Superior temporal gyrus (tissue), 1 donor: ENCODE results near the gene PPP2R5B.
A peak's percentile ranks its signal among the peaks of the same experiment; 100 is the strongest.

Experiments
- DNase-seq: peaks from one replicate; pipeline ENCODE4 v3.0.0-alpha.2; 2016; ENCODE audit errors: extremely low spot score

PPP2R5B gene

DNA sequence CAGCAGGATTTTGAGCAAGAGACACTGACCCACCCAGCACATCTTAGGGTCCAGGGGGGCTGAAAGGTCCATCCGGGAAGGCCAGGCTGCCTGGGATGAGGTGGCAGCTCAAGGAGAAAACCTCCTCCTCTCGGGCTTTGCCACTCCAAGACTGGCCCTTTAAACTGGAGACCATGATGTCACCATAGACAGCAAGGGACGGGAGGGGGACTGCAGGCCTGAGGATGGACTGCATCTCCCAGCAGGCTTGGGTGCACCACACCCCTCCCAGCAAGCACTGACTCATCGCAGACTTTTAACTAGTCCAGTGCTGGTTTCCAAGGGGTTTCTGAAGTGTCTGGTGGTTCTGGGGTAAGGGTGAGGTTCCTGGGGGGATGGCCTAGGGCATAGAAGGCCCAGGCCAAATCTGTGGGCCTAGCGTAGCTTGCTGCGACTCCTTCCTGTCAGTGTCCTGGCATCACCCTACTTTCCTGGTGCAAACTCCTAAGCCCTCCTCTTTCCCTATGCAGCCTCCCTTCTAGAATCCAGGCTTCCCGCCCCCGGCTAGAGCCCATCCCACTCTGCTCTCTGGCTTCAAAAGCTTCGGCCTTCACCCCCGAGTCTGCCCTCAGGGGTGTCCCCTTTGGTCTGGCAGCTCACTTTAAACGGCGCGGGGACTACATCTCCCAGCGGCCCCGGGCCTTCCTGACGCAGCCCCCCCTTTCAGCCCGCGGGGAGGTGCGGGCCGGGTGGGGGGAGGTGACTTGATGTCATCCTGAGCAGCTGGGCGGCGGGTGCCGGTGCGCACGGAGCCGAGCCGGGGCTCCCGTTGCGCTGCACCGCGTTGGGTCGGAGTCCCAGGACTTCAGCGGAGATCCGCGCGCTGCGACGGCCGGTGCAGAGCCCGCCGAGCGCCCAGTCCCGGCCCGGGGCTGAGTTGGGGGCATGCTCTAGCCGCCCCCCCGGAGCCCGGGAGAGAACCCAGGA is at the start of gene PPP2R5B:
PPP2R5B (plus strand) TSS at position 746 of the 966 bp plus-strand sequence. CDS start 1,046 bp downstream, outside the sequence.
- DNase-seq, result peak; percentile 97

DNA sequence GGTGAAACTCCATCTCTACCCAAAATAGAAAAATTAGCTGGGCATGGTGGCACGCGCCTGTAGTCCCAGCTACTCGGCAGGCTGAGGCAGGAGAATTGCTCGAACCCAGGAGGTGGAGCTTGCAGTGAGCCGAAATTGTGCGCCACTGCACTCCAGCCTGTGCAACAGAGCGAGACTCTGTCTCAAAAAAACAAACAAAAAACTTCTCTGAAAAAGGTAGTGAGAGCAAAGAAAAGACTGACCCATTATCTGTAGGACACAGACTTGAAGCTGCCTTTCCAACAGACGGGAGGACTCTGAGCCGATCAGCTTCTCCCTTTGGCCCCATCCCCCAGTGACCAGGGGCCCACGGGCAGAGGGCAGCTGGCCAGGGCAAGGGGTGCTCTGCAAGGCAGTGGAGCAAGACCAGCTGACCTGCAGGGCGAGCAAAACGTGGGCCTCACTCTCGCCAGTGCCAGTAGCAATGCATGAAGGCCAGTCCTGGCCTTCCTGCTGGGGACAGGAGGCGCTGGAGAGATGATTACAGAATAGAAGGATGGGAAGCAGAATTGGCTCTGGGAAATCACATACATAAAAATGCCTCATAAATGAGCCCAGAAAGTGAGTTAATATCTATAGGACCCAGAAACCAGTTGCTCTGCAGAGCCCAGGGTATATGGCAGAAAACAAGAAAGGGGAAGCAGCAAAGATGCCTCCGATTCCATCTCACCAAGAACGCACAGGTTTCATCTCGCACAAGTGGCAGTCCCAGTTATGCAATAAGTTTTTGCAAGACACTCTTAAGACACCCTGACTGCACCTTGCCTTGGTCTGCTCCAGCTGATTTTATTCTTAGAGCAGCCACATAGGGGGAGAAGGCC is 48.9 kb upstream of the PPP2R5B start:
- DNase-seq, result peak; percentile 8

DNA sequence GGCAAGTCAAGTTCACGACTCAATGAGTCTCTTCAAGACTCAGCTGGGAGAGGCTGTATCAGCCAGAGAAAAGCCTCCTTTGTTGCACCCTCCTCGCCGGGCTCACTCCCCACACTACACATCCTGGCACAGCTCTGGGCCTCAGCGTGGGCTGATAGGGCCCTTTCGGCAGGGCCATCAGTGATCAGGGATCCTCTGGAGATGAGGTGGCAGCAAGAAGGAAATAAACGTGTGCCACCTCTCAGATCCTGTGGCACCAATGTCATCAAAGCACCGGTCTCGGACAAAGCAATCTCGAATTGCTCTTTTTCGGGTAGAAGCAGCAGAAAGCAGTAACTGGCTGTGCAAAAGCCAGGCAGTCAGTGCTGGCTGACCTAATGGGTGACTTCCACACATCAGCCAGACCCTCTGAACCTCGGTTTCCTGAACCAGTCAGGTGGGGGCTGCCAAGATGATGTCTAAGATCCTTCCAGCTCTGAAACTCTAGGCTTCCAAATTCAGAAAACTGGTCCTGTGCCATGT is 48.2 kb upstream of the PPP2R5B start:
- DNase-seq, result peak; percentile 74

DNA sequence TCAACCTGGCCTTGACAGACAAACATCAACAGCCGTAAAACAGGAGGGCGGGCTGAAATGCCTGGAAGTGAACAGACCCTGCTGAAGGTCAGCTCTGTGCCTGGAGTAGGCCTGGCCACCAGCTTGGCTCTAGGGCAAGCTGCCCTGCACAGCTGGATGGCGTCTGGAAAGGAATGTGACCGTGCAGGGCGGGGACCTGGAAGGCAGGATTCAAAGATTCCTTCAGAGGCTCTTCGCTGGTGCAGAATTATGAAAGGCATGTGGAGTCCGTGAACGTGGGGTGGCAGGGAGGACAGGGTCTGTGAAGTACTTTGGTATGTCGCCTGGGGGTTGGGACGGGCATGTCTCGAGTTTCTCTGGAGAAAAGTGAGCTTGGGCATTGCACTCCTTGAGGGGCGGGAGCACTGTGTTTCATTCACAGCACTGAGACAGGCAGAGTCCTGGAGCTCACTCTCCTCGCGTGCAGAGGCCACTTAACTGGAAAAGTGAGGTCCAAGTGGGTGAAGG is 47.6 kb upstream of the PPP2R5B start:
- peak; percentile 11 for DNase-seq

DNA sequence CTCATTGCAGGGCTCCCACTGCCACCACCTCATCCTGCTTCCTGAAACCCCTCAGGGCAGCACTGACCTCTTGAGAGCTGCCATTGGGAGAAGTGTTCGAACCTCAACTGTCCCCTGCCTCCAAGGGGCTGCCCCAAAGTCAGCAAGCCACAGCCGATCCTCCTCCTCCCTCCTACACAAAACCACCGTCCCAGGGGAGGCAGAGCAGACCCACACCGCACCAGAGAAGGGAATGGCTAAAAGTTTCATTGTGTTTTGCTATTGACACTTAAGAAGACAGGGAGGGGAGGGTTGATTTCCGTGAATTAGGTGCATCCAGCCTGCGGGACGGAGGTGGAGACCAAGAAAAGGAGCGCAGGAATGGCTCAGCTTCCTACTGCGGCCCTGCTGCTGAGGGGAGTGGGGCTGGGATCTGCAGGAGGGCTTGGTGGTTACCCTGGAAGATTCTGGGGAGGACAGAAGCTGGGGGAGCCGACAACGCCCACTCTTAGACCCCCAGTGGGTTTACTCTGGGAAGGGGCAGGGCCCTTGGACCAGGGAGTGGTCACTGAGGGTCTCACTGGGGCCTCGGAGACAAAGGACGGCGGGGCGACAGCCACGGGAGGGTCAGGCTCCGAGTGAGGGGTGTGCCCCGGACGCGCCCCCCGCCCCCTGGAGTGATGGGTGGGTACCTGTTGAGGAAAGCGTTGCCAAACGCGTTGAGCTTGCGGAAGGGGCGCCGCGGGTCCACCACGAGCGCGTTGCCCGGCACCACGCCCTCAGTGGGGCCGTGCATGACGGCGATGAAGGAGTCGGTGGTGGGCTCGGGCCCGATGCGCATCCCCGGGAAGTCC is 46.9 kb upstream of the PPP2R5B start:
- DNase-seq, result peak; percentile 37

DNA sequence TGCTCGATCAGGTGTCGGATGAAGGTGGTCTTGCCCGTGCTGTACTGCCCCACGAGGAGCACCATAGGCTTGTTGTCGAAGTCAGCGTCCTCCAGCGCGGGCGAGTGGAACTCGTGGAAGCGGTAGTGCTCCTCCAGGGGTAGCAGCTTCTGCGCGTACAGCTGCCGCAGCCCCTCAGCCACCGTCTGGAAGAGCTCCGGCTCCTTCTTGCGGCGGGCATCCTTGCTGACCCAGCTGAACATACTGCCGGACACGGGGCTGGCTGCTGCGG is 46.3 kb upstream of the PPP2R5B start:
- no peak for DNase-seq

DNA sequence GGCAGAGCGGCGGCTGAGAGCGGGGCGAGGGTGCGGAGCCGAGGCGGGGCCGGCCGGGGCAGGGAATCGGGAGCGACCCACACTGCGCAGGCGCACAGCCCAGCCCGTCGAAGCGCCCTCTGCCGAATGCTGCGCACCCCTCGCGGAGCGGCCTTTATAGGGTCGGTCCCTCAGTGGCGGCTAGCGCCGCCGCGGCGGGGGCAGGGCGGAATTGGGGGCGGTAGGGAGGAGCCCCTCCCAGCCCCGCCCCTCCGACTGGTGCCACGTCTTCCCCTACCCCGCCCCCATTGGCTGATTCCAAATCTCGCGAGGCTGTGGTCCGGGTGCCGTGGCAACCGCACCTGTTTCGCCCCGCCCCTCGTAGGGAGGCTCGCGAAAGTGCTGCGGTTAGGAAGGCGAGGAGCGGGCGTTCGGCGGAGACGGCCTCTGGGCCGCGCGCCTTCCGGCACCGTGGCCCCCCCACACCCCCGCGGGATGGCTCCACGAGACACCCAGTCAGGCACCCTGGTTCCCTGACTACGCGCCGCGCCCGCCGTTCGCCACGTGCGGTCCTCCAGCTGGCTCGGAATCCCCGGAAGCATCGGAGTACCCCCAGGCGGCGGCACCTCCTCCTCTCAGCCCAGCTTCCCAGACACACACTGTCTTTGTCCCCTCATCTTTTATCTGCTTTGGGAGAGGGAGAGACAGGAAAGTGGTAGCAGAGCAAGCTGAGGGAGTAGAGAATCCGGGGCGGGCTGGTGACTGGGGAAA is 45.8 kb upstream of the PPP2R5B start, which contains the start of gene EHD1:
EHD1 (minus strand) TSS at position 128 of the 750 bp plus-strand sequence. CDS start 157 bp downstream, outside the sequence.
- peak; percentile 97 for DNase-seq

DNA sequence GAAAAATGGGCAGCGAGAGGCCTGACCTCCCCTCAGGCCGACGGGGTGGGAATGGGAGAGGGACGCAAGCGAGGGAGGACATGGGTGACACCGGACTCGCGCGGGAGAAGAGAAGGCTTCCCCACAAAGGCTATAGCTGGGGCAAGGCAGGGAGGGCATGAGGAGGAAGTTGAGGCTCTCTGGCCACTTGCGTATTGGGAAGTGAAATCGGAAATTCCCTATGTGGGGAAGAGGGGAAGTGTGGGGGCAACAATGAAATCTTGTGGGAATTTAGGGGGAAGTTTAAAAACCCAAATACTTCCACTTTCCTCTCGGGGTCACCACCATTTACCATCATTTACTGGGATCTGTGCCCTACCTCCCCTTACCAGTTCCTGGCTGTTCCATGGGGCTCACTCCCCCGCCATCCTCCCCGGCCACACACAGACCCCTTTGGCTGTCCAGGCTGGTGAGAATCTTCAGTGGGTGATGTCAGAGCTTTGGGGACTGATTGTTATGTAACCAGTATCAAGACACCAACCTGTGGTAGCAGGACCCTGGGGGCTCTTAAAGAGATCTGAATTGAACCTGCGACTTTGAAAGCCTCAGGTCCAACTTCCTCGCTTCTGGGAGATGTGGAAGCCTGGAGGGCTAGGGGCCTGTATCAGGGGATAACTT is 45.1 kb upstream of the PPP2R5B start:
- peak; percentile 25 for DNase-seq

DNA sequence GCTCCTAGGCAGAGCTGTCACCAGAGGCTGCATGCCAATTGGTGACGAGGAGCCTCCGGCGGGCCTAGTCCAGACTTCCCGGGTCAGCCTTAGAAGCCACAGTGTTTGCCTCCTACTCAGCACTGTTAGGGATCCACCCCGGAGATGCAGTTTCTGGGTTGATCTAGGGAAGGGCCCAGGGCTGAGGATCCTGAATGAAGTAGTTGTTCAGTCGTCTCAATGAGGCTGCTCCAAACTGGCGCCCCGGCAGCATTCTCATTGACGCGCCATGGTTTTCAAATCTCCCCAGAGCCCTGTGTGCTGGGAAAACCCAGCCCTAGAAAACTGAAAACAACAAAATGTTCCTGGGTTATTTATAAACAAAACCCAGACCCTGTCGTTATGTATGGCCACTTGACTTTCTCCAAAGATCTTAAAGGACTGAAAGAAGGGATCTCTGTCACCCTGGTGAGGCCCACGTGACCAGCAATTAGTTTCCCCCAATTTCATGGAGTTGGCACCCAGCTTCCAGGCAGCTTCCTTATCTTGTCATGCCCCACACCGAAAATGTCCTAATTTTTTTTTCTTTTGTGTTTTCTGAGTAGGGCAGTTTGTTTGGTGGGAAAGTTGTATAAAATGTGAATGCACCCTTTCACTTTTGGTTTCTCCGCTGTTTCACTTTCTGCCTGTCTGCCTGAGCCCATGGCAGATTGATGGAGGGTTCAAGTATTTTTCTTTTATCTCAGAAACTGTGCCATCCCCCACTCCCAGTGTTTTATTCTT is 44.1 kb upstream of the PPP2R5B start:
- DNase-seq, result peak; percentile 13

DNA sequence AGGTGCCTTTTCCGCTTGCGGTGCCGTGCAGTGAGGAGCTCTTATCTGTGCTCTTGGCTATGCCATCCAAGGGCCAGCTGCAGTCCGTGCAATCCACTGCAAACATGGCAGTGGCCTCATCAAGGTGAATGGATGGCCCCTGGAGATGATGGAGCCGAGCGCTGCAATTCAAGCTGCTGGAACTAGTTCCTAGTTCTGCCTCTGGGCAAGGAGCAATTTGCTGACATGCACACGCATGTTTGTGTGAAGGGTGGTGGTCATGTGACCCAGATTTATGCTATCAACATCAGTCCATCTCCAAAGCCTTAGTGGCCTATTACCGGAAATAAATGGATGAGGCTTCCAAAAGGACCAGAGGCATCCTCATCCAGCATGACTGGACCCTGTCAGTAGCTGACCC is 43.0 kb upstream of the PPP2R5B start:
- no peak for DNase-seq

DNA sequence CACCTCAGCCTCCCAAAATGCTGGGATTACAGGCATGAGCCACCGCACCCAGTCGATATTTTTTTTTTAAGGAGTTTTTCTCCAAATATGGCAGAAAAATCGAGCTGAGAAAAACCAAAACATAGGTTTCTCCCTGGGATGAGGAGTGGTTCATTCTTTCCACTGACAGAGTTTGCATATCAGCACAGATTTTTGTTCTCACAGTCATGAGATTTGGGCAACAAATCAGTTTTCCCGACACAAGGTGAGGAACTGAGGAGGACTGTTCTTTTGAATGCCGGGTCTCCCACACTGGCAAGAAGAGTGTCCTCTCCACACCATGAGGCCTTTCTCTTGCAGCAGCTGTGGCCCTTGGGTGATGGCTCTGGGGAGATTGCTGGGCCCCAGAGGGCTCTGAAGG is 42.2 kb upstream of the PPP2R5B start:
- DNase-seq, result no peak

DNA sequence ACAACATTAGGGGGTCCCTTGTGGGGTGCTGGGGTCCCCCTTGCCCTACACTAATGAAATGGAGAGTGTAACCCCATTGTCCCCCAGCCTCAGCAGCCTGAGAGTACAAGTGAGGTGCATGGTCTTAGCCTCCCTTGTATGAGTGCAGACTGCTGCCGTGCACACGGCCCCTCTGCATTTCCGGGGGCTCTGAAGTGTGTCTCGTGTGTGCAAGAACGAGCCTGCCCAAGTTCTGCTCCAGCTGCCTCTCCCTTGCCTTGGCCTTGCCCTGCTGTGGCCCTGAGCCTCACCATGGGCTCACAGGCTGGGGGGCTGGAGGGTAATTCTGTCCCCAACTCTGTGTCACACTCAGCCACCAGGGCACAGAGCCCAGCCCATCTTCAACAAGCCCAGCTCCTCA is 40.9 kb upstream of the PPP2R5B start:
- no peak for DNase-seq

DNA sequence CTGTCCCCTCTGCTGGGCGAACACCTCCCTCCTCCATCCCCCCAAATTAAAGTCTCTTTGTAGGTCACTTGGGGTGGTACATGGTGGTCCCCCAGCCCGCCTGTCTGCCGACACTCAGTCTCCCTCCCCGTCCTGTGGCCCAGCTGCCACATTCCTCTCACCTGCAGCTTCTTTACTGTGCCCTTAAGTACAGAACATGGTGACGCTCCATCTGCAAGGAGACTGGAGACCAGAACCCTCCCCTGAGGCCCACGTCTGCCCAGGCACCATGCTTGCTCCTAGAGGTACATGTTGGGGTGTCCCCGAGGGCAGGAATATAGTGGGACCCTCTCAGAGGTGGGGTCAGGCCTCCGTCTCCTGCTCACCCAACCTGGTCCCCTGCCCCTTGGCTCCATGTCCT is 40.5 kb upstream of the PPP2R5B start:
- DNase-seq, result no peak

DNA sequence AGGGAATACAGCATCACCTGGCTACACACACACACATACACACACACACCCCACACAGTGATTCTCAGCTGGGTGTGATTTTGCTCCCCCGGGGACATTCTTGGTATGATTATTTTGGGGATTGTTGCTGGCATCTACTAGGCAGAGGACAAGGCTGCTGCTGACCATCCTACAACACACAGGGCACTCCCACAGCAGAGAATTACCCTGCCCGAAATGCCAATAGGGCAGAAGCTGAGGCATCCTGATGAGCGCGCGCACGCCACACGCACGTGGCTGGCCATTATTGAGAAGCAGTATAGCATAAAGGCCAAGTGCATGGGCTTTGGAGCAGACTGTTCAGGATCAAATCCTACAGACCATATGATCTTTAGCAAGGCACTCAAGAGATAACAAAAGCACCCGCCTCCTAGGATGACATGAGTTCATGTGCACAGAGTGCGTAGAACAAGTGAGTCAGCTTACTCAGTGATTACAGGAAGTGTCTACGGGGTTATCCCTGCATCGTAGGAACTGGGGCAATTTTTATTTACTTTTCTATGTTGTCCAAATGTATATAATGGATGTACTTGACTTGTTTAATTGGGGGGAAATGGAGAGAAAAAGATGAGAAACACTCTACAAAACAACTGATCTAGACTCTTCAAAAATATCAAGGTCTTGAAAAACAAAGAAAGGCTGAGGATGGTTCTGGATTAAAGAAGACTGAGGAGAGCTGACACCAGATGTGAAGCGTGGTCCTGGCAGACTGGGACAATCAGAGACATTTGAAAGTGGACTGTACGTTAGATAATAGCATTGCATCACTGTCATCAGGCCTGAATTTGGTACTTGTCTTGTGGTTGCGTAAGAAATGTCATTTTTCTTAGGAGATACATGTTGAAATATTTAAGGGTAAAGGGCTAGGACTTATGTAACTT is 38.9 kb upstream of the PPP2R5B start:
- DNase-seq, result no peak

DNA sequence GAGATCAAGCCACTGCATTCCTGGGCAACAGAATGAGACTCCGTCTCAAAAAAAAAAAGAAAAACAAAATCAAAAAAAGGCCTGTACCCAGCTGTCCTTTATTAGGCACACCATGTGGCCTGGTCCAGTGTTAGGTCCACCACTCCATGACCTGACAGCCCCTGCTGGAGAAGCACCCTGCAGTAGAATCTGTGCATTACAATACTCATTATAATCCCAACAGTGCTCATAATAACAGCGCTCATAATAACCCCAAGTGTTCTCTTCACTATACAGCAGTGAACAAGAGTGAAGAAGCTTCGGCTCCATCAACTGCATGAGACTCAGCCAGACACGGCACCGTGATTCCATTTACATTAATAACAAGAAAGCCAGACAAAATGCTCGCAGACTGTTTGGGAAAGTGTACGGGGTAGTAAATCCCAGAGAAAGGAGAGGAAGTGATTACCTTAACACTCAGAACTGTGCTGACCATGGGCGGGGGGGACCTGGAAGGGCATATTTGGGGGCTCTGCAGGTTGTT is 37.2 kb upstream of the PPP2R5B start:
- no peak for DNase-seq

DNA sequence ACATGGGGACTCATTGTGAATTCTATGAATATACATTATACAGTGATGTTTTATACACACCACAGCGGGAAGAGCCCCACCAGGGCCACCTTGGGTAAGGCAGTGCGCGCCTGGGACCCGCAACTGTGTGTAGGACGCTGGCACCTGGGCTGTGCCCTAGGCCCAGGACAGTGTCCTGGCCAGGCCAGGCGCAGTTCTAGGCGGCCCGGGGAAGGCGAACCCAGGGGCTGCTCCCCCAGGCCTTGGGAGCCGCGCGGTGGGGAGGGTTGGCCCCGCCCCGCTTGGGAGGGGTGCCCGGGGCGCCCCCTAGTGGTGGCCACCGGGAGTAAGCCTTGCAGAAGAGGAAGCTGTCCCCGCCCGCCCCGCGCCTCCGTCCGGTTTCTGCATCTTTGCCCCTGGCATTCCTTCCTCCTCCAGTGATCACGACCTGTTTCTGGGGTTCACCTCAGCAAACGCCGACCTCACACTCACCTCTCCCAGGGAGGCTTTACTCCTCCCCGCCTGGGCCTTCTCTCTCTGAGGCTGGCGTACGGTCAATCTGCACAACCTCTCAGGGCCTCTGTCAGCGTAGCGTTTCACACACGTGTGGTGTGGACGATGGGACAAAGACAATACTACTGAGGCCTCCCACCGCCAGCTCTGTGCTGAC is 36.6 kb upstream of the PPP2R5B start:
- DNase-seq, result peak; percentile 75

DNA sequence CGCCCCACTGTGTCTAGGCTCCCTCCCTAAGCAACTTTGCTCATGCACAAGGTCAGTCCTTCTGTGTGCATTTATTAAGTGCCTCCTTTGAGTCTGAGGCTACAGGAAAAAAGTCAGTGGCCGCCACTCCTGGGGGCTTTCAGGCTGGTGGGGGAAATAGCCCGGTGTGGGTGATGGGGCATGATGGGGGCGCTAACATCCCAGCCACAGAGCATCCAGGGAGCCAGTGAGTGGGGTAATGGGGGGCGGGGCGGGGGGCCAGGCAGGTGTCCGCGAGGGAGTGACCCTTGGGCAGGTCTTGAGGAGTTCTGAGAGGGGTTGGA is 36.1 kb upstream of the PPP2R5B start:
- DNase-seq, result no peak
